Activated naive CD4-positive, alpha-beta T cell treated with Interleukin-2 at 50 U/mL for 16 hours (primary cell): Measurements from ENCODE around the gene MEMO1.
"Not testable (repeated sequence)": the region's sequence is repeated elsewhere in the genome, so short reads cannot be mapped to it uniquely, and the experiment has no call there.

ENCODE experiments used
- DNase-seq: peaks from one replicate; pipeline ENCODE4 v3.0.0-alpha.2; 2020

MEMO1 gene

DNA sequence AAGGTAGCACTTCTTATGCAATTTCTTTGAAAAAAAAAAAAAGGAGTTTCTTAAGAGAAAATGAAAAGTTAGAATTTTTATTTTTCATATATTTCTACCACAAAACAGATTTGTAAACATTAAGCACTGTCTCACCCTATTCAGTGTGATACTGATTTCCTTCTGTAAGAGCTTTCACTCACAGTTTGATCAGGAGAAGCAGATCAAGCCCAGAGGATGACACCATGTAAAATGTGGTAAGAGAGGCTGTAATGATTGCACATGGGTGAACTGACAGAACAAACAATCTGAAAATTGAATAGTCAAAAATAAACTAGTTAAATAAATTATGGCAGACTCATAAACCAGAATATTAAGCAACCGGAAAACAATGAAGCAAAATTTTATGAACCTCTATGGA, 54.5 kb downstream of the MEMO1 start:
- DNase-seq: no peak

DNA sequence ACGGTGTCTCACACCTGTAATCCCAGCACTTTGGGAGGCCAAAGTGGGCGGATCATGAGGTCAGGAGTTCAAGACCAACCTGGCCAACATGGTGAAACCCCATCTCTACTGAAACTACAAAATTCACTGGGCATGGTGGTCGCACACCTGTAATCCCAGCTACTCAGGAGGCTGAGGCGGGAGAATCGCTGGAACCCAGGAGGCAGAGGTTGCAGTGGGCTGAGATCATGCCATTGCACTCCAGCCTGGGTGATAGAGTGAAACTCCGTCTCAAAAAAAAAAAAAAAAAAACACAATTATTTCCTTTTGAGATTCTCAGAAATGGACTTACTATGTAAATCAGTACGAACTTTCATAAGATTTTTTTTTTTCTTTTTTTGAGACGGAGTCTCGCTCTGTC, 57.7 kb downstream of the MEMO1 start:
- DNase-seq: not testable (repeated sequence)

DNA sequence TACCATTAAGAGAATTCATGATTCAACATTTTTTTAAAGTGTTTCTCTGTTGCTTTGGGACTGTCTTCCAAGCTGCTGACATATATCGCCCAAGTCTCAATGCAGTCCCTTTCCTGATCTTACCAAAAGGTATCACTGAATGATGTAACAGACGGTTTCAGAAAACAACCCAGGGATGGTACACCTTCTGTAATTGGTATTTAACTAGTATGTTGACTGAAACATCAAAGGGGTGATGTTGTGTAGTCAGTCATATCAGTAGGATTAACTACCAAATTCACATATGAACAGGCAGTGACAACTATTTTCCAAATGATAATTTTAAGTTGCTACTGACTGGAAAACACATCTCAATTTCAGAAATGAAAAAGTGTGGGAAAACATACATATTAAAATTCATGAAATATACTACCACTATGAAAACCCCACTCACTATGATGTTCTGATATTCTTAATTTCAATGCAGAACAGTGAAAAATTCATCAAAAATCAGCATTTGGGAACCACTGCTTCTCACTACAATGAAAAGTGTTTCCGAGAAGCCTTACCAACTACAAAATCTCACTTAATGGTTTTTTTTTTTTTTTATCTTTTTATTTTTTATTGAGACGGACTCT, 59.8 kb downstream of the MEMO1 start:
- DNase-seq: no peak

DNA sequence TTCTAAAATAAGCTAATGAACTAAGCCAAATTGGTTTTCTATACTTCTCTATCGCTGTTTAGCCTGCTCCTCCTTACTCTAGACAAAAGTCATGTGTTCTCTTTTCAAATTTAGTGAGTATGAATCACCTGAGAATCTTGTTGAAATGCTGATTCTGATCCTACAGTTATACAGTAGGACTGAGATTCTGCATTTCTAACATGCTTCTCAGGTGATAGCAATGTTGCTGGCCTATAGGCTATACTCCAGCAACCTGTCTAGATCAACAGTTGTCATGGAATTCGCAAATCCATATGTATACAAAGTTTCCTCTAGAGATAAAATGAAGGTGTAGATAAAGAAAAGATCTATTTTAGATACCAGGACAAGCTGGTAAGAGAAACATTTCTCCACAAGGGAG, 62.9 kb downstream of the MEMO1 start:
- DNase-seq: no peak

DNA sequence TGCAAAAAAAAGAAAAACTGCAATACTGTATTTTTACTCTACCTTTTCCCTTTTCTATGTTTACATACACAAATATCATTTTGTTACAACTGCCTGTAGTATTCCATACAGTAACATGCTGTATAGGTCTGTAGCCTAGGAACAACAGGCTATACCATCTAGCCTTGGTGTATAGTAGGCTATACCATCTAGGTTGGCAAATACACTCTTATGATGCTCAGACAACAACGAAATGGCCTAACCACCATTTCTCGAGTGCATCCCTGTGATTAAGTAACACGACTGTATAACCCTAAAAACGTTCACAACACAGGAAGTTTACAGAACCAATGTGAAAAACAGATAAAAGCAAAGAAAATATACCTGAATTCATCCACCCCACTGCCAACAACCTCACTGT, 64.0 kb downstream of the MEMO1 start:
- no peak for DNase-seq

DNA sequence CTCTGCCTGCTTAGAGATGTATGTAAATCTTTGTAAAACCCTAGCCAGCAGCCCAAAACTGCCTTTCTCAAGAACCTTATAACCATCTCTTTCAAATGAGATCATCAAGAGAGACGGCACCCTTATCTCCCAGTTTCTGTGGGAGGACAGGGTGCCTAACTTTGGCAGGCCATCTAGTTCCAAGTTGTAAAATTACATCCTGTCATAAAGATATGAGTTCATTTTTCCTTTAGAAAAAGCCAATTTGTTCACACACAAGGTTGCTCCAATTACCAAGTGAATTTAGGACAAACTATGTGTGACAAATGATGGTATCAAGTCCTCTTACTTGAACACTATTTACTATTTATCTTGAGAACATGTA, 65.3 kb downstream of the MEMO1 start:
- DNase-seq: no peak

DNA sequence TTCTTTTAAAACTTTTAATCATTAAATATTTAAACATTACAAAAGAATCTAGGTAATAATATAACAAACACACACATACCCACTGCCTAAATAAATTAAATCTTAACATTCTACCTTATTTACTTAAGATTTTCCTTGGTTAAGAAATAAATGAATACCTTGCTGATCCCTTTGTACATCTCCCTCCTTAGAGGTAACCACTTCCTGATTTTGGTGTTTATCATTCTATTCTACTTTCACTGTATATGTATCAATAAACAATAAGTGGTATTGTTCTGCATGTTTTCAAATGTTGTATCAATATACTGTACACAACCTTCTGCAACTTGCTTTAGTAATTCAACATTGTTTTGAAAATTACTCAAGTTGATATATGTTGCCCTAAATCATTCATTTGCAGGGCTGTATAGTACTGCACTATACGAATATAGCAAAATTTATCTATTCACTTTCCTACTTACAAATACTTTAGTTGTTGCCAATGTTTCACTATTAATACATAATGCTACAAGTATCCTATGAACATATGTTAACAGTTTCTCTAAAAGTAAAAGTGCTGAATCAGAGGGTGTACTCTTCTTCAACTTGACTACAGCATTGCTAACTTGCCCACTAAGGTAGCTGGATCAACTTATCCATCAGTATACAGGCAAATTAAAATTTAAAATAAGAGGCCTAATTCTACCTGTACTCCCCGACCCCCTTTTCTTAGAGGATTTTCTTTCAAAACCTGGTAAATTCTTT, 65.8 kb downstream of the MEMO1 start:
- no peak for DNase-seq

DNA sequence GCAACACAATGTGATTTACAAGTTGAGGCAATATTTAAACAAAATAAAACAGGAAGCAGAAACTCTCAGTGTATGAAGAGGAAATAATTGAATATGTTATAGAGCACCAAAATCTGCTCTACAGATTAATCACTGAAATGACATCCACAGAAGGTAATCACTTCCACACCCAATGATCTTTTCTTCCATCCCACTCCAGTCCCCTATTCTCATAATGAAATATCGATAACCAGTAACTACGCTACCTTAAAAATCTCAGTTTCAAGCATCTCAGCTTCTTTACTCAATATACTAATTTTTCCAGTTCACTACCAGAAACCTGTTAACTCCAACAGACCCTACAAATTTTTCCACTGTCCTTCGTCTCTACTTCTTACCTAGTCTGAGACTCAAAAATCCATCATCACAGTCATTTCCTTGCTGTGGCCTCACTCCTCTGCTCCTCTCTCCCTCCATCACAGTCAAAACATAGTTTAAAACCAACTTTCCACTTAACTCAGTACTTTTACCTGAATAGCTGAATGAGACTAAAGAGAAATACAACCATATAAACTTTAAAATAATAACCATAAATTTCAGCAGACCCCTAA, 67.1 kb downstream of the MEMO1 start:
- DNase-seq: no peak

DNA sequence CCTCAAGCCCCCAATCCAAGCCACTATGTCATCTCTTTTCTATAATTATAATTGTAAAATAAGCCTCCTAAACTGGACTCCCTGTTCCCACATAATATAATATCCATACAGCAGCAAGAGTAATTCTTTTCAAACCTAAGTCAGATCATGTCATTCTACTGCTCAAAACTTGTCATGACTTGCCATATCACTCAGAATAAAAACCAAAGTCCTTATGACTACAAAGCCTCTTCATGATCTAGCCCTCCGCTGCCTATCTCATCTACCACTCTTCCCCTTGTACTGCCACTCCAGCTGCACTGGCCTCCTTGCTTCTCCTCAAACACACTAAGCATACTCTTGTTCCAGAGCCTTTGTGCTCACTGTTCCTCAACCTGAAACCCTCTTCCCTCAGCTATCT, 69.9 kb downstream of the MEMO1 start:
- no peak for DNase-seq

DNA sequence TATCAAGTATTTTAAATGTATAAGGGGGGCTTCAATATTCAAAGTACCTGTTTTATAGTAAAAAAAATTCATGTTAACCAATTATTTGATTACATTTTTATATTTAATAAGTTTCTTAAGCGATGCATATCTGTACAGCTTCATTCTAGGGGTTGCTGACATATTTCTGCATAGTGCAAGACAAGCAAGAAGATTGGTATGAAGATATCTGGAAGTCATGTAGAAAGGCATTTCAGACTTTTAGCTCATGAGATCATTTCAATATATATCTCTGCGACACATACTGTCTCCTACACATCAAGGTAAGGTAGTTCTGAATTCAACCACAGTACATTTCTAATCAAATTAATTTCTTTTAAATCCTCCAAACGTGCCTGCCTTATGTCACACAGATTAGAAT, 73.1 kb downstream of the MEMO1 start:
- DNase-seq: no peak

DNA sequence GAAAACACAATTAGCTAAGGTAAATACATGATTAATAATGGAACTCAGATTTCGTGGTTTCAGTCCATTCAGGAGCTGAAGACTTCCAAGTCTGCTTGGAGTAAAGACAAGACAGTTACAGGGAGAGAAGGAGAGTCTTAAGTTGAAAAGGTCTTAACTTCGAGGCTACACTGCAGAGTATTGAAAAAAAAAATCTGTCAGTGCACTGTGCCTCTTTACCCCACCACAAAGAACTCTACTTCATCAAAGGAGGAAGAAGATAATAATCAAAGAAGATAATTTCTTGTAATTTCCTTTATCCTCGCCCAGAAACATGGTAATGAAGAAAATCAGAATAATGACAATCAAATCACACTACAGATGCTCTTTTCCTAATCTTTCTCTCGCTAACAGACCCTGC, 75.4 kb downstream of the MEMO1 start:
- DNase-seq: no peak

DNA sequence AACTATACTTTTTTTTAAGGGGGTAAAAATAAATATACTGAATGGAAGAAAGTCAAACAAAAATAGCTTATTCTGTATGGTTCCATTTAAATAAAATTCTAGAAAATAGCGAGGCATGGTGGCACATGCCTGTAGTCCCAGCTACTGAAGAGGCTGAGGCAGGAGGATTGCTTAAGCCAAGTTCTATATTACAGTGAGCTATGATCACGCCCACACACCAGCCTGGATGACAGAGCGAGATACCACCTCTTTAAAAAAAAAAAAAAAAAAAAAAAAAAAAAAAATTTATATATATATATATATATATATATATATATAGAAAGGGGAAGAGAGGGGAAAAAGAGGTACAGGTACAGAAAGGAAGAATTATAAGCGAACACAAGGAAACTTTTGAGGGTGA, 77.7 kb downstream of the MEMO1 start:
- peak; percentile 30 for DNase-seq

DNA sequence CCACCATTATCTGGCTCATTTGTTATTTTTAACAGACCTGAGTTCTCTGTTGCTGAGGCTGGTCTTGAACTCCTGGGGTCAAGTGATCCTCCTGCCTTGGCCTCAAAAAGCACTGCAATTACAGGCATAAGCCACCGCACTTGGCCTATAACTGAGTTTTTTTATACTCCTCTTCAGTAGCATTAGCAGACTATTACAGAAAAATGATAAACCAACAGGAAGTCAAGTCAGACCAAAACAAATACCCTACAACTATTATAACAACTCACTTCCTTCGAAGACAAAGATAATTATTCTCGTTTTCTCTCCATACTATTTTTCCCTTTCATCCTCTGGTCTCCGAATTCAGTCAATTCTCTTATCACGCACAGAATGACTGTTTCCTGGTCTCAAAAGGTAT, 78.2 kb downstream of the MEMO1 start:
- DNase-seq: no peak

DNA sequence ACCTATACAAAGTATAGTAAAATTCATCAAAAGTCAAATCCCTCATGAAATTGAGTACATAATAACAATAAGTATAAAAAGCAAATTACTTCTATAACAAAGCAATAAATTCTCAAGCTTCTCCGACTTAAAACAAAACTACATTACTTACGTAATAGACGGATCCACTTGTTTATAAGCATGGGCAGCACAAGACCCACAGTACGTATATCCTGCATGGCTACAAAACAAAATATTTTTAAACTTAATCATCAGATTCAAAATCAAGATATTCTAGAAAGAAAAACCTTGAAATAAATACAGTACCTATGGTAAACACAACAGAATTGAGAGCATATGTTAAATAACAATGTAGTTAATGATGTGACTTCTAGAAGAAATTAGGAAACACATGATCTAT, 78.9 kb downstream of the MEMO1 start:
- no peak for DNase-seq

DNA sequence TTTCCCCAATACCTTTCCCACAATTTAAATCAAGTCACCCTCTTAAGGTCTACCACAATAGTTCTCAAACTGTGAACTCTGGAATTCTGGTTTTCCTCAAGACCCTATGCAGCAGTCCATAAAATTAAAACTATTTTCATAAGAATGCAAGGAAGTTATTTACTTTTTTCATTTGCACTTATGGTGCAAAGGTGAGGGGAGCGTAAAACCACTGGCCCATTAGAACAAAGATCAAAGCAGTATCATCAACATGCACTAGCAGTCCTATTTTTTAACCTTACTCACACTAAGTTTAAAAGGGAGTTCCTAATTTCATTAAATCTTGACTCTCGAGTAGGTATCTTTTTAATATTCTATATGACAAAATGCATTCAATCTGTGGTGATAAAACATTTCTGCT, 85.3 kb downstream of the MEMO1 start:
- DNase-seq: no peak

DNA sequence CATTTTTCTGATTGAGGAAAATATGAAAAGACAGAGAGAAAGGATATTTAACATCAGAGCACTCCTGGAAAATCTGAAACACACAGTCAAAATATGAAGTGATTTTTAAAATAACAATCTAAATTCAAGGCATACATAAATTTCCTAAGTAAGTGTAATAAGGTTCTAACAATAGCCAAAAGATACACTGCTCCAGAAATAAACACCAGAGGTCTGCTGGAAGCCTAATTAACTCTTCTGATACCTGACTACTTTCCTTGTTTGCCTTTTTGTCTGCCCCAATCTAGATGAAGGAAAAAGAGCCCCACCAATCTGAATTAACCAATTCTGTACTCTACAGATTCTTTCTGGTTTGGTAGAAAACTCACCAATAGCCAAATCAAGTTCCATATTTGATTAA, 87.1 kb downstream of the MEMO1 start:
- DNase-seq: no peak

DNA sequence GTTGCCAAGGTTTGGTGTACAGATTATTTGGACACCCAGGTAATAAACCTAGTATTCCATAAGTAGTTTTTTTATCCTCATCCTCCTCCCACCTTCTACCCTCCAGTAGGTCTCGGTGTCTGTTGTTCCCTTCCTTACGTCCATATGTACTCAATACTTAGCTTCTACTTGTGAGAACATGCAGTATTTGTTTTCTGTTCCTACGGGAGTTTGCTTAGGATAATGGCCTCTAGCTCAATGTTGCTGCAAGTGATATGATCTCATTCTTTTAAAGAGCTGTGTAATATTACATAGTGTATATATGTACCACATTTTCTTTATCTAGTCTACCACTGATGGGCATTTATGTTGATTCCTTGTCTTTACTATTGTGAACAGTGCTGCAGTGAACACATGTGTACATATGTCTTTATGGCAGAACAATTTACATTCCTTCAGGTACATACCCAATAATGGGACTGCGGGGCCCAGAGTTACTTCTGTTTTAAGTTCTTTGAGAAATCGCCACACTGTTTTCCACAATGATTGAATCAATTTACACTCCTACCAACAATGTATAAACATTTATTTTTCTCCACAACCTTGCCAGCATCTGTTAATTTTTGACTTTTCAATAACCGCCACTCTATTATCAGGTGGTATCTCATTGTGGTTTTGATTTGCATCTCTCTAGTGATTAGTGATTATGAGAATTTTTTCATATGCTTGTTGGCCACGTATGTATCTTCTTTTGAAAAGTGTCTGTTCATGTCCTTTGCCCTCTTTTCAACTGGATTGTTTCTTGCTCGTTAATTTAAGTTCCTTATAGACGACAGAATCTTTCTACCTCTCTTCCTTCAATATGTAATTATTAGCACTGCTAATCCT, 88.0 kb downstream of the MEMO1 start:
- no peak for DNase-seq

DNA sequence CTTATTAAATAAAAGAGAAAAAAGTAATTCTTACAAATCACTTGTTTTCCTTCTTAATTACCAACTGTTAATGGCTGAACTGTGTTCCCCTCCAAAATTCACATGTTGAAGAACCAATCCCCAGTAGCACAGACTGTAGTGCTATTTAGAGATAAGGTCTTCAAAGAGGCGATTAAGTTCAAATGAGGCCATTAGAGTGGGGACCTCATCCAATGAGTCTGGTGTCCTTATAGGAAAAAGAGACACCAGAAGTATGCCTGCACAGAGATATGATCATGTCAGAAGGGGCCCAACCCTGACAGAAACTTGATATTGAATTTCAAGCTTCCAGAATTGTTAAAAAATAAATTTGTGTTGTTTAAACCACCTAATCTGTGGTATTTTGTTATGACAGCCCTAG, 89.8 kb downstream of the MEMO1 start:
- DNase-seq: no peak

DNA sequence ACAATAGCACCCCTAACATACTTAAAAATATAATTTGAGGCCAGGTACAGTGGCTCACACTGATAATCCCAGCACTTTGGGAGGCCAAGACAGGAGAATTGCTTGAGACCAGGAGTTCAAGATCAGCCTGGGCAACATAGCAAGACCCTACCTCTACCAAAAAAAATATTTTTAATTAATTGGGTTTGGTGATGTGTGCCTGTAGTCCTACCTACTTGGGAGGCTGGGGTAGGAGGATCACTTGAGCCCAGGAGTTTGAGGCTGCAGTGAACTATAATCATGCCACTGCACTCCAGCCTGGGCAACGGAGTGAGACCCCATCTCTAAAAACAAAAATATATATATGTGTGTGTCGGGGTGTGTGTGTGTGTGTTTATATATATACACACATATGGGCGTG, 91.3 kb downstream of the MEMO1 start:
- no peak for DNase-seq

DNA sequence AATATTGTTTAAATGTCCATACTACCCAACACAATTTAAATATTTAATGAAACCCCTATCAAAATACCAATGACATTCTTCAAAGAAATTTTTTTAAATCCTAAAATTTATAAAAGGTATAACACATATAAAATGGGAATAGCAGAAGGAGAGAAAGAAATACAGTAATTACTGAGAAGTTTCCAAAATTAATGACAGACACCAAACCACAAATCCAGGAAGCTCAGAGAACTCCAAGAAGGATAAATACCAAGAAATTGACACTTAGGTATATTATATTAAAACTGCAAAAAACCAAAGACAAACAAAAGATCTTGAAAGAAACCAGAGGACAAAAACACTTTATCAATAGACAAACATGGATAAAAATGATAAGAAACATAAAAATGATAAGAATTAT, 101.1 kb downstream of the MEMO1 start:
- no peak for DNase-seq

DNA sequence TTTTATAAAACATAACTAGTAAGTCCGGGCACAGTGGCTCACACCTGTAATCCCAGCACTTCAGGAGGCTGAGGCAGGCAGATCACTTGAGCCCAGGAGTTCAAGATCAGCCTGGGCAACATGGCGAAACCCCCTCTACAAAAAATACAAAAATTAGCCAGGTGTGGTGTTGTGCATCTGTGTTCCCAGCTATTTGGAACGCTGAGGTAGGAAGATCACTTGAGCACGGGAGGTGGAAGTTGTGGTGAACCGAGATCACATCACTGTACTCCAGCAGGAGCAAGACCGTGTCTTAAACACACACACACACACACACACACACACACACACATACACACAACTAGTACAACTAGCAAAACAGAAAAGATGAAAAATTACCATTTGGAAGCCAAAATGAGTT, 103.3 kb downstream of the MEMO1 start:
- not testable (repeated sequence) for DNase-seq

DNA sequence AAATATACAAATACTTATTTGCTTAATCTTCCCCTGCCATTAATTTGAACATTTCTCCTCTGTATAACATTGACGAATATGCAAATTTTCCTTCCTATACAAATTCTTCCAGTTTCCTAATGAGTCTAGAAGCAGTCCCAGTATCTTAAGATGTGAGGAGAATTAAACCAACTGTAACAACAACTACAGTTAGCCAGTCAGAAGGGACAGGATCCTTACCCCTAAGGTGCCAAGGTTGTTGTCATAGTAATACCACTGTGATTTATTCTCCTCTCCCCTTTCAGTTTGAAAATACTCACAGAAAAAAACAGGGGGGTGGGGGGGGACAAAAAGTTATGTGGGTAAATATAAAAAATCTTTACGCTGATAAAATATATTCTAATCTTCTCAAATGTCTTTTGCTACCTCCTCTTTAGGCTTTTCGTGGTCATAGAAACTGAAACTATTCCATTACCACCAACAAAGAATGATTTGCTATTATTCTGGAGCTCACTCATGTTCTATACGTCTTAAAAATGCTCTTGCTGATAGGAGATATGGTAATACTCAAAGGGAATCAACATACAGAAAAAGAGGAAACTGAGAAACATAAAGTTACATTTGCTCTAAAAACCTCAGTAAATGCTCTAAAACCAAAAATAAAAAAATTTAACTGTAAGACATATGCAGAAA, 107.6 kb downstream of the MEMO1 start:
- no peak for DNase-seq

DNA sequence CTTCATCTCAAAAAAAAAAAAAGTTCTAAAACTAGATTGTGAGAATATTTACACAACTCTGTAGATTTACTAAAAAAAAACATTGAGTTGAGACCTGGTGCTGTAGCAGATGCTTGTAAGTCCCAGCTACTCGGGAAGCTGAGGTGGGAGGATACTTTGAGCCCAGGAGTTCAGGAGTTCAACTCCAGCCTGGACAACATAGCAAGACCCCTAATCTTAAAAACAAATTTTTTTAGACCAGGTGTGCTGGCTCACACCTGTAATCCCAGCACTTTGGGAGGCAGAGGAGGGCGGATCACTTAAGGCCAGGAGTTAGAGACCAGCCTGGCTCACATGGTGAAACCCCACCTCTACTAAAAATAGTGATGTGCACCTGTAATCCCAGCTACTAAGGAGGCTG, 108.9 kb downstream of the MEMO1 start:
- no peak for DNase-seq
